Heart left ventricle (tissue), 13 donors: ENCODE measurements around the gene E2F1.

Experiments used
- CTCF ChIP-seq, 12 donors: fragments of 200-600 bp; sonication (generic) in 4 of 12; IDR thresholded peaks; one replicate each; pipeline versions ENCODE4 v1.5.0 to v1.8.0; 2018 to 2022; ENCODE audit warnings: antibody characterized with exemption in 12 of 12, mild to moderate bottlenecking in 5 of 12
- POLR2A ChIP-seq, 2 donors: fragments of 450-650 bp; IDR thresholded peaks; one replicate each; pipeline ENCODE4 v1.6.1; 2017; ENCODE audit warnings: antibody characterized with exemption in 2 of 2, mild to moderate bottlenecking in 2 of 2, moderate library complexity in 2 of 2
- donor health status: ischemic (EF 13 %, LVEDD 7.1; RV severe dilation, severe dysfunction).
- donor health status: DM: no; HTN: yes; CAD: no.
- donor health status: DM: no; HTN: no; CAD: no.
- donor health status: ischemic (EF 25% LVEDD 6.9; RV normal size, moderate dysfunction).
- donor health status: ischemic (EF 25% LVEDD 5.7; RV mildly dilated, moderate dysfunction).
- donor health status: ischemic (EF 35%, LVEDD 5.7; RV mildly dilated, moderate dysfunction).
- donor health status: nonischemic (EF 11% LVEDD 7.7; RV severe dilation, severe dysfunction).
- donor health status: DM: yes; HTN: yes; CAD: no.
- donor health status: PGD.
- donor health status: ischemic (EF 29% LVEDD 5.4; RV normal size, mild dysfunction).
- donor health status: nonischemic (EF 23%, LVEDD 6.1; RV moderate dilation, normal function).

DNA sequence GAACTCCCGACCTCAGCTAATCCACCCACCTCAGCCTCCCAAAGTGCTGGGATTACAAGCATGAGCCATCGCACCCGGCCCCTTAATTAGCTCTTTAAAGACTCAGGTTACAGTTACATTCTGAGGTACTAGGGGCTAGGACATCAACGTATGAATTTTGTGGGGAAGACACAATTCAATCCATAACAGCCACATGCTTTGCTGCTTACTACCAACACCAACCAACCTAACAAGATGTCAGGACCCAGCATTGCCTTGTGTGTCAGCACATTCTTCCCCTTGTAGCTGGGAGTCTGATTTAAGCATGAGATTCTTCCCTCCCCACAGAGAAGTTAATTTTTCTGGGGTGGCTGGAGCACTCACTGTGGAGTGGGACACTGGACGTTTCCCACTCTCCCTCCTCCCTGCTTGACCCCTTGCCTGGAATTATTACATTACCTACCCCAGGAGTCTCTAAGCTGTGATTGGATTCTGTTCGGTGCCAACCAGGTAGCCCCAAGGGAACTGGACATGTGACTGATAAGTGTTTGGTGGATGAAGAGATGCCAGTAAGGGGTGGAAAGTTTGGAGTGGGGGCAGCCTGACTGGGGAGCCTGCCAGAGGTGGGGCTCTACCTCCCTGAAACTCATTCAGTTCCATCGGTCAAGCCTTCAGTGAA, 39.6 kb upstream of the E2F1 start:
- TF ChIP-seq CTCF (IDR thresholded peaks at IDR 0.05) = no peak
- TF ChIP-seq POLR2A (IDR thresholded peaks at IDR 0.05) = no peak
